HG02623 (cell line): ENCODE data around the gene TMEM131L.
"Not testable (repeated sequence)": the region's sequence is repeated elsewhere in the genome, so short reads cannot be mapped to it uniquely, and the experiment has no call there.

Experiments used
- ATAC-seq: cut with Tn5 transposase; IDR thresholded peaks from one replicate; pipeline ENCODE4 v1.9.1; 2021; ENCODE audit warnings: moderate library complexity; ENCODE audit not compliant: unreplicated experiment

The TMEM131L gene

GRCh38 chr4:153639833-153640802 lies 174.0 kb downstream of the TMEM131L start:
- ATAC-seq = no peak

GRCh38 chr4:153641532-153641931 lies 175.4 kb downstream of the TMEM131L start:
- no peak for ATAC-seq

DNA sequence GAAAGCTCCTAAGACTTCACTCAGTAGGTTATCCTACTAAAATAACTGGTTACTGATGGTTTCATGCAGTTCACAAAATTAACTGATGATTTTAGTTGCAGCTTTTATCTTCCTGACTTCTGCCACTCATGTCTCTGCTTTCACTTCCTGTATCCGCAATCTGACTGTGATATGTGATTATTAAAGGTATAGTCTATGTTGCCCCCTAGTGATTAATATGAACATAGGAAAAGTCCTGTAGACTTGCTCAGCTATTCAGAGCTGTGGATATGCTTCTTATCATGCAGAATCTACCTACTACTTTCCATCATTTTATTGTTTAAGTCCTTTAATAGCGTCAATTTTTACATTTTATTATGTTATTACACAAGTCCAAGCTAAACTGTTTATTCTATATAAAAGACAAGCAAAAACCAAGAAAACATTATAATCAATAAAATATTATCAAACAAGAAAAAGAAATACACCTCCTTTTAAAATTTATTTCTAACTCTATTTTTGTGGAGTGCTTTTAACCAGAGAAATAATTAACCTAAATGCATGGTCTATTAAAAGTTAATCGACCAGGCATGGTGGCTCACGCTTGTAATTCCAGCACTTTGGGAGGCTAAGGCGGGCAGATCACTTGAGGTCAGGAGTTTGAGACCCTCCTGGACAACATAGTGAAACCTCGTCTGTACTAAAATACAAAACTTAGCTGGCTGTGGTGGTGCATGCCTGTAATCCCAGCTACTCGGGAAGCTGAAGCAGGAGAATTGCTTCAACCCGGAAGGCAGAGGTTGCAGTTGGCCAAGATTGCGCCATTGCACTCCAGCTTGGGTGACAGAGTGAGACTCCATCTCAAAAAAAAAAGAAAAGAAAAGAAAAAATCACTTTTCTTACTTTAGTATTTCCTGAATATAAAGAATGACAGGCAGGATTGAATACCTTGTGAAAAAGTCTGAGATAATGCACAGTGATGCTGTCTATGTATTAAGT lies 177.5 kb downstream of the TMEM131L start:
- ATAC-seq = peak; percentile 91

DNA sequence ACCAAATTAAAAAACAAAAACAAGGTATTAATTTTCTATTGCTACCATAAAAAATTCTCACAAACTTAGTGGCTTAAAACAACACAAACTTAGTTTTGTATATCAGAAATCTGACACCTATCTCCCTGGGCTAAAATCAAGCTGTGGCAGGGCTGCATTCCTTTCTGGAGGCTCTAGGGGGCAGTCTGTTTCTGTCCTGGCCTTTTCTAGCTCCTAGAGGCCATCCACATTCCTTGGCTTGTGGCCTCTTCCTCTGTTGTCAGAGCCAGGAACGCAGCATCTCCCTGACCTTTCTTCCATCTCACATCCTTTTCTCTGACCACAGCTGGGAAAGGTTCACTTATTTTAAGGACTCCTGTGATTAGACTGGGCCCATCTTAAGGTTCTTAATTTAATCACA lies 179.0 kb downstream of the TMEM131L start:
- ATAC-seq = no peak

DNA sequence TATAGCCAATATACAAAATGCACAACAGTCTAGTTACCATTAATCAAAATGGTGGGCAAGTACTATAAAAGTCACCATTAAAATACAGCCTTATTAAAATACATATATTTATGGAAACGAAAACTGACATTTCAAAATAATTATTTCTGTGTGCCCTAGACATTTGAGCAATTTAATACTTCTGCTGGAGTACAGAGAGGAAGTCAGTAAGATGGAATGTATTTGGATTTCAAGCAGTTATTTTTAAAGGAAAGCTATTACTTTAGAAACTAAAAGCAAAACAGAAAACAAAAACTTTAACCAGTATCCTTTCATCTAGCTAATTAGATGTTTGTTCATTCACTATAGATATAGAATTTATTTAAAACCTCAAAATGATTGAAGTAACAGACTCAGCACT lies 180.1 kb downstream of the TMEM131L start:
- ATAC-seq = no peak

DNA sequence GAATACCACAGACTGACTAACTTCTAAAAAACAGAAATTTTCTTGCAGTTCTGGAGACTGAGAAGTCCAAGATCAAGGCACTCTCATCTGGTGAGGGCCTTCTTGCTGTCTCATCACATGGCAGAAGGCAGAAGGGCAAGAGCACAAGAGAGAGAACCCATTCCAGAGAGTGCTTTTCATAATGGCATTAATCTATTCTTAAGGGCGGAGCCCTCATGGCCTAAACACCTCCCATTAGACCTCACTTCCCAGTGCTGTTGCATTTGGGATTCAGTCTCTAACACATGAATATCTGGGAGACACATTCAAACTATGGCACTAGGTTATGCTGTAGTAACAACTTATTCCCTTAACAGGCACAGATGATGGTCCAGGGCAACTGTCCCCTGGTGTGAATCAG lies 180.8 kb downstream of the TMEM131L start:
- no peak for ATAC-seq

DNA sequence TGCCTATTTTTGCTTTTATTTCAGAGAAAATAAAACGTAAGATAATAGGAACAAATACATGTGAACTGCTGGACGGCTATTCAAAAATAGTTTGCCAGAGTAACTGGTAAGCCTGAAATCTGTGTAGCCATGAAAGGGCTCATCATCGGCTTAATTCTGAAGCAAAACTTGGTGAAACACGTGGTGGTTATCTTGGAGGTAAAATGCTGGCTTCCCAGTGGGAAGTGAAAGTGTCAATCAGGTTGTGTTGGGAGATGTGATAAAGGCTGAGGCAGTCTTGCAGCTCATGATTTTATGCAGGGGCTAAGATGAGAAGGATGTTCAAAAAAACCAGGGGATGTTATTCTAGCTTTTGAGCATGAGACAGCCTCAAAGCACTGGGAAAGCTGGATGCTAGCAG lies 181.8 kb downstream of the TMEM131L start:
- ATAC-seq = no peak

- ATAC-seq = no peak
Observed at GRCh38 chr4:153649572-153649991, 183.4 kb downstream of the TMEM131L start.

DNA sequence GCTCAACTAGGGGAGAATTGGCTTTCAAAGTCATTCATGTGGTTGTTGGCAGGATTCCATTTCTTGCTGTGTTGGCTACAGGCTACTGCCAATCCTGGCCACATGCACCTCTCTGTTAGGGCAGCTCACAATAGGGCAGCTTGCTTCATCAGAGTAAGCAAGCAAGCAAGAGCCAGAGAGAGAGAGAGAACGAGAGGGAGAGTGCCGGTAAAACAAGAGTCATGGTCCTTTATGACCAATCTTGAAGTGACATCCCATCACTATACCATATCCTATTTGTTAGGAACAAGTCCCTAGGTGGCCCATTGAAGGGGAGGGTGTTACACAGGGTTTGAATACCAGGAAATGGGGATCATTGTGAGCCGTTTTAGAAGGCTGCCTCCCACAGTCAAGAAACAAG lies 185.0 kb downstream of the TMEM131L start:
- ATAC-seq = no peak

- no peak for ATAC-seq
Observed at GRCh38 chr4:153651587-153651986, 185.4 kb downstream of the TMEM131L start.

DNA sequence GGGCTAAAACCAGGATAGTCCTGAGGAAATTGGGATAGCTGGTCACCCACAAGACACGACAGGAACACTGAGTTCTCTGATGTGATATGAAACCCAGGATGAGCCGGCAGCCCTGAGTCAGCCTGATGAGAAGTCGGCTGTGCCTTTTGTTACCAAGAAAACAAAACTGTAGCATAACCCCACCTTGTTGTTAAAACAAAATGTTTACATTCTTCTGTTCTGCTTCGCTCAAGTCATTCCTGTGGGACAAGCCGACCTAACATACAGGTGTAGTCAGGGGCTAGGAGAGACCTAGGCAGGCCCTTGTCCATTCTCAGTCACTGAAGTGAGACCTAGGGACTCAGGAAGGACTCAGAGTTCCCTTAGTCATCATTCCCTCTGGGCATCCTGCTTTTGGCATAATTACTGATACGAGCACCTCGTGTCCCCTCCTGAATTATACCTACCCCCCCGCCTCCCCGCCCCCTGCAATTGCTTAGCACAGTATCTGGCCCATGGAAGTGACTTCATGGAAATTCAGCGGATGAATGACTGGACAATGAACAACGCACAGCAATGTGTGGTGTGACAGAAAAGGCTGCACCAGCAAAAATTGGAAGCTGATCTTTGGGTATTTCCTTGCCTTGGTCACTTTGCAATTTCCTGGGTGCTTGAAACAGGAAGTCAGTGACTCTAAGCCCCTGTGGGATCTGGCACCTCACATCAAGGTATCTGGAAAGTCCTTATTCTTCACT lies 186.1 kb downstream of the TMEM131L start:
- no peak for ATAC-seq

GRCh38 chr4:153655002-153655541 lies 188.9 kb downstream of the TMEM131L start:
- ATAC-seq = no peak

GRCh38 chr4:153655928-153656327 lies 189.8 kb downstream of the TMEM131L start:
- no peak for ATAC-seq

DNA sequence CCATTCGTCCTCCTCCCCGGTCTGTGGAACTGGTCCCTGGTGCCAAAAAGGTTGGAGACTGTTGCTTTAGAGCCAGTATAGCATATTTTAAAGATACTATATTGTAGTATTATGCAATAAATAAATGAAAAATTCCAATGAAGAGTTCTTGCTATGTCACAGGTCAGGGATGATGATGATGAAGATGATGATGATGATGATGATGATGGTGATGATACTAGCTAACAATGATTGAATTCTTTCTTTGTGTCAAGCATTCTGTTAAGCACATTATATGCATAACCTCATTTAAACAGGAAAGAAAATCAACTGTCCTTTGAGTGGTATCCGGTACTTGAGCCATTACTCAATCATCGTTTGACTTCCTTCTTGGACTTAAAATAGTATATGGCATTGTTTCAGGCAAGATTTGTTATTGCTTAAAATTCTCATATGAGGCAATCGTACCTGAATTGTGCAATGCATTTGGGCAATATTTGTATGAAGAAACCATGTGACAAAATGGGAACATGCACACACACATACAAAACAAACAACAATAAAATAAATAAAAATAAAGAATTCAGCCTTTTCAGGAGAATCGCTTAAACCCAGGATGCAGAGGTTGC lies 195.2 kb downstream of the TMEM131L start:
- ATAC-seq = no peak

DNA sequence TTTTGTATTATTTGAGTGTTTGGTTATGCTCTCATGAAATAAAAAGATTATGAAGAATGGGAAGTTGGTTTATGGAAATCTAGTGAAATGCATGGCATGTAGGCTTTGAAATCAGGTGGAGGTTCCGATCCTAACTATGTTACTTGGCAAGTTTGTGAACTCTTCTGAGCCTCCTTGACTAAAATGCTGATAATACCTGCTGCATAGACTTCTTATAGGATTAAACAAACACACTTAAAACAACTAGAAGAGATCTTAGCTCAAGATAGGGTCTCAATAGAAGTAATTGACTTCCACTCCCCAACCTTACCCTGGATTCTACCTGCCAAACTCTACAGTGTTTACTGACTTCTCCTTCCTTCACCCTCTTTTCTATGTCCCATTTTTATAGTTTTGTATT lies 195.7 kb downstream of the TMEM131L start:
- ATAC-seq = no peak

- ATAC-seq = no peak
Observed at GRCh38 chr4:153663667-153664066, 197.5 kb downstream of the TMEM131L start.

- ATAC-seq = not testable (repeated sequence)
Observed at GRCh38 chr4:153666505-153666904, 200.3 kb downstream of the TMEM131L start.

GRCh38 chr4:153668647-153669046 lies 202.5 kb downstream of the TMEM131L start:
- no peak for ATAC-seq

GRCh38 chr4:153669838-153670237 lies 203.7 kb downstream of the TMEM131L start:
- no peak for ATAC-seq

GRCh38 chr4:153676486-153676885 lies 210.3 kb downstream of the TMEM131L start:
- no peak for ATAC-seq
